Colonic mucosa (tissue), 4 donors: Measurements from ENCODE around the gene NDUFA1. TPM values are rescaled to one million over a fixed set of nuclear protein-coding genes. Genes with fewer than 3 reads are reported as not detected.

ENCODE experiments used
- DNase-seq: peaks from one replicate; pipeline ENCODE4 v3.0.0-alpha.2; 2020
- H3K27ac ChIP-seq: fragments of 200-600 bp; one replicate; pipeline ENCODE4 v1.8.0; 2021
- H3K27me3 ChIP-seq: fragments of 200-600 bp; one replicate; pipeline ENCODE4 v1.8.0; 2021
- H3K36me3 ChIP-seq: fragments of 200-600 bp; one replicate; pipeline ENCODE4 v1.8.0; 2021
- H3K4me1 ChIP-seq: fragments of 200-600 bp; one replicate; pipeline ENCODE4 v1.8.0; 2021; ENCODE audit warnings: mild to moderate bottlenecking
- H3K4me3 ChIP-seq: fragments of 200-600 bp; one replicate; pipeline ENCODE4 v1.8.0; 2021
- H3K9ac ChIP-seq, 2 donors: one replicate each; pipeline ENCODE4 v1.7.0; 2013; ENCODE audit warnings: control low read depth in 2 of 2, low read depth in 2 of 2, low read length in 2 of 2
- H3K9me3 ChIP-seq: fragments of 200-600 bp; one replicate; pipeline ENCODE4 v1.8.0; 2021
- CTCF ChIP-seq: fragments of 200-600 bp; IDR thresholded peaks from one replicate; pipeline ENCODE4 v1.8.0; 2022; ENCODE audit warnings: antibody characterized with exemption, mild to moderate bottlenecking
- intact Hi-C: fragments of 100-400 bp; cut with DNase I; formaldehyde crosslinking; loops from one replicate; pipeline ENCODE4 v1.14.1; 2022
- total RNA-seq, 2 donors: library from RNA; stranded (reverse); fragmentation: NEBNext Ultra II Directional in 1 of 2; extraction: Animal tissue kit (Norgen Biotek cat#: 25700) in 1 of 2; gene quantifications; one replicate each; pipeline ENCODE4 v1.2.1, GENCODE V29; 2021
- donor health status: healthy.
- donor health status: DM: no; HTN: no; CAD: no.
- donor health status: DM: no; HTN: no; CAD: no.

NDUFA1 gene
- total RNA-seq, 2 donors from 2014 or later, result 167 to 221 TPM

- DNase-seq, result peak; percentile 95
- Histone ChIP-seq H3K27me3 (peaks cover 4% of the 10 kb centered on the region), H3K27ac (peak within 1 kb of the TSS; percentile 88), H3K4me1 (no peaks in the 10 kb centered on the region), H3K9me3 (no peaks in the 10 kb centered on the region), H3K36me3 (no peaks in the 10 kb centered on the region), H3K9ac (peak within 1 kb of the TSS; percentile 79 to 83), H3K4me3 (peak within 1 kb of the TSS; percentile 47)
- TF ChIP-seq CTCF, result no peak
- intact Hi-C loops, result no loop called here
These were observed 19.0 kb upstream of the NDUFA1 start, which contains the start of gene UPF3B for GRCh38 chrX:119852382-119853353. UPF3B (minus strand) TSS chrX:119852963; CDS start chrX:119852928, 35 bp downstream.

- H3K36me3 ChIP-seq, result no peaks in the 10 kb centered on the region
- TF ChIP-seq CTCF, result no peak
- no peaks in the 10 kb centered on the region for H3K9me3 ChIP-seq
- DNase-seq, result no peak
- H3K4me3 ChIP-seq, result peak overlapping the region; percentile 29
- peak overlapping the region; percentile 88 for H3K27ac ChIP-seq
- no peaks in the 10 kb centered on the region for H3K4me1 ChIP-seq
- intact Hi-C loops, result no loop called here
- H3K9ac ChIP-seq, result peak overlapping the region in 1 of 2 donors; percentile 46
- peaks cover 4% of the 10 kb centered on the region for H3K27me3 ChIP-seq
These were observed 18.2 kb upstream of the NDUFA1 start for GRCh38 chrX:119853444-119853843.

- intact Hi-C loops, result no loop called here
- peak overlapping the region; percentile 68 to 95 for H3K9ac ChIP-seq
- H3K27me3 ChIP-seq, result no peaks in the 10 kb centered on the region
- H3K27ac ChIP-seq, result peak overlapping the region; percentile 79
- no peaks in the 10 kb centered on the region for H3K9me3 ChIP-seq
- no peak for TF ChIP-seq CTCF
- H3K4me1 ChIP-seq, result no peaks in the 10 kb centered on the region
- H3K36me3 ChIP-seq, result no peaks in the 10 kb centered on the region
- DNase-seq, result peak; percentile 28
- peak overlapping the region; percentile 42 for H3K4me3 ChIP-seq
These were observed 953 bp upstream of the NDUFA1 start for GRCh38 chrX:119870626-119871131.

DNA sequence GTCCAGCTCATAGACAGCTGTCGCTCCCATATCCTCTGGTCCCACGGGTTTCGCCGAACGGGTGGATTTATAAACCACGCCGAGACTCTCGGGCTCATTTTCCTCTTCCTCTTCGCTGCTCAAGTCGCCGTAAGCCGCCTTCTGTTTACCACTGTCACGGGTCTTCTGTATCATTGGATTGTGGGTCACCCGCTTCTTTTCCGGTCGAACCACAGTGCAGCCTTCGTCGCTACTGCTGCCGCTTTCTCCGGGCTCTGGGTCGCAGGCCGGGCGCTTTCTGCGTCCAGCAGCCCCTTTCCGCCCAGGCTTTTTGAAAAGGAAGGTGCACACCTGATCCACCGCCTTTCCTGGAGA is 410 bp upstream of the NDUFA1 start:
- no peaks in the 10 kb centered on the region for H3K4me1 ChIP-seq
- H3K9ac ChIP-seq, result peak overlapping the region; percentile 68 to 95
- H3K27me3 ChIP-seq, result no peaks in the 10 kb centered on the region
- no peak for TF ChIP-seq CTCF
- peak overlapping the region; percentile 42 for H3K4me3 ChIP-seq
- DNase-seq, result peak; percentile 38
- intact Hi-C loops, result no loop called here
- no peaks in the 10 kb centered on the region for H3K9me3 ChIP-seq
- no peaks in the 10 kb centered on the region for H3K36me3 ChIP-seq
- peak overlapping the region; percentile 79 for H3K27ac ChIP-seq

- H3K27me3 ChIP-seq, result no peaks in the 10 kb centered on the region
- no peak overlapping the region for H3K4me3 ChIP-seq
- no peak for DNase-seq
- no peaks in the 10 kb centered on the region for H3K9me3 ChIP-seq
- no peak for TF ChIP-seq CTCF
- no peaks in the 10 kb centered on the region for H3K36me3 ChIP-seq
- intact Hi-C loops, result no loop called here
- no peaks in the 10 kb centered on the region for H3K4me1 ChIP-seq
- H3K27ac ChIP-seq, result no peak overlapping the region
- no peak overlapping the region for H3K9ac ChIP-seq
These were observed 7.1 kb downstream of the NDUFA1 start for GRCh38 chrX:119878740-119879139.
